Measurements from ENCODE around the gene C1QTNF6.

C1QTNF6 gene

DNA sequence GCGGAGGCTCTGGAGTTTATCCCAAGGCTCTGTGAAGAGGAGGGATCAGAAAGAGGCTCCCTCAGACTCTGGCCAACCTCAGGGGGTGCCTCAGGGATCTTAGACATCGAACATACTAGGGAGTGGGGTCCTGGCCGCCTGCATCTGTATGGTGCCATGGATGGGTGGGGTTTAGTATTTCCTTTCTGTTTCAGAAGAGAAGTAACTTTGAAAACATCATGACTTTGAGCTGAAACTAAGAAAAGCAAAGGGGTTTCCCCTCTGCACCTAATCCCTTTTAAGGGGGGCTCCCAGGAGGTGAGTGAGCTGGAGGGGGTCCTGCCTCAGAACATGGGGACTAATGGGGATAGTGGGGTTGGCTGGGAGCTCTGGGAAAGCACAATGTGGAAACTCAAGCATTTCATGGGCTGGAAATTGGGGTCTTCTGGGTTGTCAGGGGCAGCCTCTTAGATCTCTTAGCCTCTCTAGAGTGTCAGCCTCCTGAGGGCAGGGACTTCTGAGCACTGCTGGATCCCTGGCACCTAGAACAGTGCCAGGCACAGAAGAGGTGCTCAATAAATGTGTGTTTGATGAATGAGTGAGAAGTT is 36.0 kb upstream of the C1QTNF6 start:
- no peak for DNase-seq (ENCODE audit: low read depth)

DNA sequence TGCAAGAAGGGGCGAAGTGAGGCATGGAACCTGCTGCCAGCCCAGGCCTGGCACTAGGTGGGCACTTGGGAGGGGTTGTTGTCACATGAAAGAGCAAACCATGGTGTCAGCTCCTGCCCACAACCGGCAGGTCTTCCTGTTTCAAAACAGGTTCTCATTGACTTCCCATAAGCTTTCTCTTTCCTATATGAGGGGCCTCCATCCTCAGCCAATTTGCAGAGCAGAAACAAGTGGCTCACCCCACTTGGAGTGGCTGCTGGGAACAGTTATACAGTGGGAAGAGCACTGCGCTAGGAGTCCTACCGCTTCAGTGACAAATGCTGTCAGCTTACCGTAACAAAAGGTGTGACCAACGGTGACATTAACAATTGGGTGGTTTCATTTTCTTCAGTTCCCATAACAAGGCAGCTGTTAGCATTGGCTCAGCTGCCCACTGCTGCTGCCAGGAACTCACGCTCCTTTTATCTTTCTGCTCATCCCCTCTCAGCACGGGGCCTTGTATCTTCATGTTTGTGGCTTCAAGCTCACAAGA is 34.5 kb upstream of the C1QTNF6 start:
- no peak for DNase-seq (ENCODE audit: low read depth)

DNA sequence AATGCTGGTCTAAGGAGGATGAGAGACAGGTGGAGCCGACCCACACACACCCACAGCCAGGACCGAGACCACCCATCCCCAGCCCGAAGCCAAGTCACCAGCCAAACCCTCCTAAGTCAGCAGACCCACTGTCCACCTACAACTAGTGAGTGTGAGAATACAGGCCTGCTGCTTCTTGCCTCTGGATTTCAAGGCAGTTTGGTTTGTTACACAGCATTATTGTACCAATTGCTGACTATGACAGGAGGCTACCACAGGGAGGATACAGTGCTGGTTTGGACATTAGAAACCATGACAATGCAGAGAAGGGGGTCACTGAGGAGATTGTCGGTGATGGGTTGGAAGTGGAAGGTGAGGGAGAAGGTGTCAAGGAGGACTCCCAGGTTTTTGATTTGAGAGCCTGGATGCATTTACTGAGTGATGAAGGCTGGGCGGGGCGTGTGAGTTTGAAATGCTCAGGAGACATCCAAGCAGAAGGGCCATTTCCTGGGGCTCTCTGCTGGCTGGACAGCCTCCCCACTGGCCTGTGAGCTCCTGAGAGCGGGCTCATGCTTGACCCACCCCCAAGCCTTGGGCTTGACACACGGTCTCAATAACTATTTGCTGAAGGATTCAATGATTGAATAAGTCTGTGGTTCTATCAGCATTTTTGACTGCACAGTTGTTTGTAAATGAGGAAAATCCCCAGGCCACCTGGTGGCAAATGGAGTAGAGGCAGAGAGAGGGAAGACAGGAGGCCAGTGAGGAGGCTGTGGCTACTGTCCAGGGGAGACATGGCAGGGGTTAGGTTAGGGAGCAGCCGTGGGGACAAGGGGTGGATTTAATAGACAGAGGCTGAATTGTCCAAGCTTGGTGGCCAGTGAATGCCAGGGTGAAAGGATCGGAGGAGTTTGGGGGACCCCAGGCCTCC is 33.6 kb upstream of the C1QTNF6 start:
- DNase-seq (ENCODE audit: low read depth): no peak

DNA sequence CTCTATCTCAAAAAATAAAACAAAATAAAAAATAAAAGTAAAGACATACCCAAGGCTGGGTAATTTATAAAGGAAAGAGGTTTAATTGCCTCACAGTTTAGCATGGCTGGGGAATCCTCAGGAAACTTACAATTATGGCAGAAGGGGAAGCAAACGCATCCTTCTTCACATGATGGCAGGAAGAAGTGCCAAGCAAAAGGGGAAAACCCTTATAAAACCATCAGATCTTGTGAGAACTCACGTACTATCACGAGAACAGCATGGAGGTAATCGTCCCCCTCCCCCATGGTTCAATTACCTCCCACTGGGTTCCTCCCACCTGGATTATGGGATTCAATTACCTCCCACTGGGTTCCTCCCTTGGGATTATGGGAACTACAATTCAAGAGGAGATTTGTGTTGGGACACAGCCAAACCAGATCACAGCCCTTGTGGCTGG is 32.5 kb upstream of the C1QTNF6 start:
- DNase-seq (ENCODE audit: low read depth): no peak

DNA sequence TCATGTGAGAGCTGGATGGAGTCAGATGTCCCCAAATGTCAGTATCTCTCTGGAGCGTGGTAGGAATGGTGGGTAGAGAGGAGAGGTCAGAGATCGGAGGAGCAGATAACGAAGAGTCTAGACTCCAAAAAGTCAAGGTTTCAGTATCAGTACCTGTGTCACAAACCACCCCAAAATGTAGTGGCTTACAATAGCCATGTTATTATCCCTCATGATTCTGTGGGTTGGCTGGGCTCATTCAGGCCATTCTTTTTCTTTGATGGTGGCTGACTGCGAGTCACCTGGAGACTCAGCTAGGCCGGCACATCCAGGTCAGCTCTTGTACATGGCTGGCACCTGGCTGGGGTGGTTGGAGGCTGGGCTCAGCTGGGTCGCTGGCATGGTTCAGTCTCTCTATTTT is 31.5 kb upstream of the C1QTNF6 start:
- no peak for DNase-seq (ENCODE audit: low read depth)

DNA sequence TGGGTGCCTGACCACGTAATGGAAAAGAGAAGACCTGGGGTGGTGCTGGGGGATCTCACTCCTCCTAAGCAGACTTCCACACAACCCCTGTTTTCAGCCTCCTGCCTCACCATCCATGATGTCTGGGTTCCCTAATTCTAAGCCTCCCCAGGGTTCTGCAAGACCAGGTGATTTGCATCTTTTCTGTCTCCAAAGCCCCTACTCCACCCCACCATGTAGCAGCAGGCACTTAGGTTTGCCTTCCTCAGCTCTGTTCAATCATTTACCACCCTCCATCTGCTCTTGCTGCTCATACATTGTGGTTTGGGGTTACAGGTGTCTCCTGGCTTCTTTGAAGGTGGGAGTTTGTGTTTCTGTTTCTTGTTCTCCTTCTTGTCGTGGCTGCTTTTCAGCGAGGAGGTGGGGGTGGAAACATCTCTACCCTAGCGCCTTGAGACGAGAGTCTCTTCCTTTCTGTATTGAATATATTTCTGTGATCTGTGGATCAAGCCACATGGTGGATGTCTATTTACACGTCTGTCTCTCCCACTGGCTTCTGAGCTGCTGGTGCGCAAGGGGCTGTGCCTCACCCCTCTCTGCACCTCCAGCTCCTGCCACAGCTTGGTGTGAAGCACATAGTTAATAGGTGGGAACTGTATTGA is 30.8 kb upstream of the C1QTNF6 start:
- DNase-seq (ENCODE audit: low read depth): no peak

DNA sequence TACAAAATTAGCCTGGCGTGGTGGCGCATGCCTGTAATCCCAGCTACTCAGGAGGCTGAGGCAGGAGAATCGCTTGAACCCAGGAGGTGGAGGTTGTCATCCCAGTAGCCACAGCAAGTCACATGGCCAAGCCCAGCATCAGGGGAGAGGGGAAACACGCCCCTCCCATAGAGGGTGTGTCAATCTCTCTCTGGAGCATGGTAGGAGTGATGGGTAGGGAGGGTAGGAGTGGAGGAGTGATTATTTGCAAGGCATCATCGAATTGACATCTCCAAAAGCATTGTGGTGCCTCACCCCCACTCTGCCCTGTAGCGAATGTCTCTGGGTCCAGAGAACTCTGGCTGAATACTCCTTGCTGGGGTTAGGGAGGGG is 30.3 kb upstream of the C1QTNF6 start:
- no peak for DNase-seq (ENCODE audit: low read depth)

DNA sequence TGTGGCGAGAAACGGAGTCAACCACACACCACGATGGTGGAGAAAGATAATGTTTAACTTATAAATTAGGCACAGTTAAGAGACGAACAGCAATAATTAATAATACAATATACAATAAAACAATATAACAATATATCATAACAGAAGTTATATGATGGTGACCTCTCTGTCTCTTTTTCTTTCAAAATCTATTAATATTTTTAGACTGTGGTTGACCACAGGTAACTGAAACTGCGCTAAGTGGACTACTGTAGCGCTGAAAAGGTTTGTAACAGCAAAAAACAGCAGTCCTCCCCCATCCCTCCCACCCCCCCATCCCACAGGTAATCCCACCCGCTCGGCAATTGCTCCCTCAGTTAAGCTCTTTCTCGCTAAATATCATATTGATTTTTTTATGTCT is 27.8 kb upstream of the C1QTNF6 start:
- DNase-seq (ENCODE audit: low read depth): no peak

DNA sequence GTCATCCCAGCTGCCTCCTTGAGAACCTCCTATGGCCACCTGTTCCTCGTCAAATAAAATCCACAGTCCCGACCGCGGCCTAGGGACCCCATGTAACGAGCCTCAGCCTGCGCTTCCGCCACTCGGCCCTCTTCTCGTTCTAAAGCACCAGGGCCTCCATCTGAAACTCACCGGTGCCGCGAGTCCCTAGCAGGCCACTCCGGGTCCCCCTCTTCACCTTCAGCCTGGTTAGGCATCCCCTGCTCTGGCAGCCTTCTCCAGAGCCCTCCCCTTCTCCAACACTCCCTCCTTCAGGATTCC is 26.6 kb upstream of the C1QTNF6 start:
- no peak for DNase-seq (ENCODE audit: low read depth)

DNA sequence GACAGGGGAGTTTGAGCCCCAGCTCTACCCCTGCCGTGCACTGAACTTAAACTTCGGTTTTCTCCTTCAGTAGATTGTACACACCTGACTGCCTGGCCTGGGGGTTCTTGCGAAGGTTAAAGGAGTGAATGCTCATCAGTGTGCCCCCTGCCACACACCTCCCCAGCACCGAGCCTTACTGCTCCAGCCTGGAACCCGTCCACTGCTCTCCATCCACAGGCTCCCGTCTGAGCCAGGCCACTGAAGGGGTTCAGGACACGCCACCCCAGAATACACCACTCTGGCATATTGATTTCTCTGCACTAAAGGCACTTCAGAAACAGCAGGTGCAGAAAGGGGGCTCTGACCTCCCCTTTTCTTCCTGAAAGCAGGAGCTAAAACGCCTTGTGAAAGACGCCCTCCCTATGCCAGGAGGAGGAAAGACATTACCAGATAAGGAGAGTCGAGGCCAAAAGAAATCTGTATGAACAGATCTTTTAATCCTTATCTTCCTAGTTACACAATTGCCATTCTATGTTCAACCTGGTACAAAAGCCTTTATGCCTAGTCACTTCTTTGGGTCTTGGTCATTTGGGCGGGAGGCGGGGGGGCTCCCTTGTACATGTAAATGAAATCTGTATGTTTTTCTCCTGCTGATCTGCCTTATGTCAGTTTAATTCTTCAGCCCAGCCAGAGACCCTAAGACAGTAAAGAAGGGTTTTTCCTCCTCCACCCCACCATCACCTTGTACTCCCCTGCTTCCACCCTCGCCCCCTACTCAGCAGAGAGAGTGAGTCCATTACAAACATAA is 26.1 kb upstream of the C1QTNF6 start:
- no peak for DNase-seq (ENCODE audit: low read depth)

DNA sequence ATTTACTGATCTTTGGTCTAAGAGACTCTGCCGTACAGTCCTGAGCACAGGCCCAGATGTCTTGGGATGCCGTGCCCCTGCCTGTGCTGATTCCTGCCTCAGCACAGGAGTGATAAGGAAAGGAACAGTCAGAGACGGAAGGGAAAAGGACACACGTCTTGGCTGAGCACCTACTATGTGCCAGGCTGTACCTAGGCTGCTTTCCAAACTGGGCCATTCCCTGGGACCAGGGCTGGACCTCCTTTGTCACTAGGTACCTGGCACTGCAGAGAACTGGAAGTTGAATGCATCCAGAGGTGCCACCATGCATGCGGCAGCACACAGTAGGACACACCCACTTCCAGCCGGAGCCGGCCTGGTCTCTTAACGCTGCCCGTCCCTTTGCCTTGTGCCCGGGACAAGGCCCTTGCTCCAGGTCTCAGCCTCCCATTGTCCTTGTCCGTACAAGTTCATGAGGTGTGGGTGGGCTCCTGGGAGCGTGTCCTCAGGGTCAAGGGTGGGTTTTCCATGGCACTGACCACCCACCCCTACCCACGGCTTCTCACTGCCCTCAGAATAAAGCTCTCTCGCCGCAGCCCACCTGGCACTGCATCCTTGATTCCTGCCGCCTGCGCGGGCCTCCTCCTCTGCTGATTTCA is 25.3 kb upstream of the C1QTNF6 start:
- no peak for DNase-seq (ENCODE audit: low read depth)

DNA sequence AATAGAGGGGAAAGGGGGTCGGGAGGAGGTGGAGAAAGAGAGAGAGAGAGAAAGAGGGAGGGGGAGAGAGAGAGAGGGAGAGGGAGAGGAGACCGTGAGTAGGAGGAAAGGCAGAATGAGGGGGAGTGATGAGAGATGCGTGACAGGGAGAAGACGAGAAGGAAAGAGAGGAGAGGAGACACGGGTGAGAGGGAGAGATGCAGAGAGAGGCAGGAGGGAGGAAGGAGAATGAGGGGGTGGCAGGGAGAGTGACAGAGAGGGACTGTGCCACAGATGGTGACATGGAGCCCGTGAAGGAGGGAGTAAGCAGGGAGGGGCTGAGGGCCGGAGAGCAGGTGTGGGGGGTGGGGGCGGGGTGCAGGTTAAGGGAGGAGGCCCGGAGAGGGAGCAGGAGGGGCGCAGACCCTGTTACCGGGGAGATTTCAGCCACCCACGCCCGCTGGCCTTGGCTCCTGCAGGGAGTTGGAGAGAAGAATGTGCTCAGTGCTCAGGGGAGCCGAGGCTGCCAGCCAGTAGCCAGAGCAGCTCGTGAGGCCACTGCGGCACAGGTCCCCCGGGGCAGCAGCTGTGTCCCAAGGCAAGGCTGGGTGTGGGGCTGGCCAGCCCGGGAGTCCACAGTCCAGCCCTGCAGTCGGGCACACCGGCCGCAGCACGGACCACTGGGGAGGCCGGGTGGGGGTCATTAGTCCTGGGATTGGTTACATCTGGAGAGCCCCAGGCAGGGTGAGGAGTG is 24.3 kb upstream of the C1QTNF6 start, which contains the start of gene SSTR3:
Gene SSTR3, minus strand, starts transcription at position 304 of the 733 bp plus-strand sequence. CDS start 4,674 bp downstream, outside the sequence.
- no peak for DNase-seq (ENCODE audit: low read depth)

DNA sequence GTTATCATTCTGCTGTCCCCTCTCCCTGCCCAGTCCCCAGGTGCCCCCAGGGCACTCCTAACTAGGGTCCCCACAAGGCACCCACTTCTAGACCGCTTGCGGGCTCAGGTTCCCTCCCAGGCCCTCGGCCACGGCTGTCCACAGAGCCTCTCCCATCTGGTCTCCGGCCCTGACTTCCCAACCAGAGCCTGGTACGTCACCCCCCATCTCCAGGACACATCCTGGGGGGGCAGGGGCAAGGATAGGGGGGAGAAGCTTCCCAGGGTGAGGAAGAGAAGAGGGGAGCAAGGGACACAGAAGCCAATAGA is 23.8 kb upstream of the C1QTNF6 start:
- no peak for DNase-seq (ENCODE audit: low read depth)

DNA sequence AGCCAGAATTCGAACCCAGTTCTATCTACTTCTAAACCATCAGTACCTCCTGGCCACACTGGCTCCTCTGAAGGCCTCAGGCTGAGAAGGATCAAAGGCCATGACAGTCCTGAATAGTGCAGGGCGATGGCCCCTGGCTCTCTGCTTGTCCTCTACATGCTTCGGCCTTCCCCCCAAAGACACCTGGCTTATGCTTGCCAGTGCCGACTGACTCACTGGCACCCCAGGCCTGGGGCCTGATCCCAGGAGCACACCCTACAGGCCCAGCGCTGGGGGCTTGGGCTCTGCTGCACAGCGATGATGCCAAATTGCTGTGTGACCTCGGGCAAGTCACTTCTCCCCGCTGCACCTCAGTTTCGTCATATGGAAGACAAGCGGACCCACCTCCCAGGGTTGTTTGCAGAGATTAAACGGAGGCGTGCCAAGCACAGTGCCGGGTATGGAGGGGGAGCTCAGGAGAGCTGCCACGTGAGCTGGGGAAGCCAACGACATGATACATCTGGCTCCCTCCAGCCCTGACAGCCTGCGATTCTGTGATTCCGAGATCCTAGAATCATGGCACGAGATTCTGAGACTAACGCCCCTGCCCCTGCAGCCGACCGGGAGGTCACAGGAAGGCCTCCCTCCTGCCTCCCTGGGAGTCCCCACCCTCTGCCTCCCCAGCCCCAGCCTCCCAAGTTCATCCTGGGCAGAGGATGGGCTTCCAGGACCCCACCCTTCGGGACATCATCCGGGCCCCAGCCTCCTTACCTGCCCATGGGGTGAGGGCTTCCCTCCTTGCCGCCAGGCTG is 23.2 kb upstream of the C1QTNF6 start:
- no peak for DNase-seq (ENCODE audit: low read depth)

DNA sequence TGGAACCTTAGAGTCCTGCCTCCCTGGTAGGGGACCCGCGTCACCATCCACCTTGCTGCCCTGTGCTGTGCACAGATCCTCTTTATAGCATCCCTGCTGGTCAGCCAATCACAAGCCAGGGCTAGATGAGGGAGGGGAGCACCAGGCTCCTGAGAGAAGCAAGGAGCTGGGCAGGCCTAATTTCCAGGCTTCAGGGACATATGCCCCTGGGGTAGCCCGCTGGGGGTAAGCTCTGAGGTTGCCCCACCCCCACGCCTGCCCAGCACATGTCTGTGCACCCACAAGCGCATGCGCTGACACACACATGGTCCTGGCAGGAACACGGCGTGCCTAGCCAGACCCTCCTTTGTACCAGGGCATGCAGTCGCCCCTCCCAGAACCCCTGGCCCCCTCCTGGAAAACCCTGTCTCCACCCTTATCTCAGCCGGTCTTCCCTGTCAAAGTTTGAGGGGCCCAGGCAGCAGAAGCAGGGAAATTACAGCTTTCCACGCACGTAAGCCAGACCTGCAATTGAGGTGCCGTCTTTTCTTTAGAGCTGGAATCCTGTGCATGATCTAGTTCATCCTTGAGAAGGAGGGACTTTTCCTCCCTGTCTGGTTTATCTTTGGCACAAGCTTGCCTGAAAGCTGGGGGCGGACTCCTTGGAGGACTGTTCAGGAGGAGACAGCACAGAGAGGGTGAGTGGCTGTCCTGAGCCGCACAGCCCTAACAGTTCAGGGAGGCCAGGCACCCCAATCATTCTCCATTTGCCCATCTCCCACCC is 22.2 kb upstream of the C1QTNF6 start:
- no peak for DNase-seq (ENCODE audit: low read depth)

DNA sequence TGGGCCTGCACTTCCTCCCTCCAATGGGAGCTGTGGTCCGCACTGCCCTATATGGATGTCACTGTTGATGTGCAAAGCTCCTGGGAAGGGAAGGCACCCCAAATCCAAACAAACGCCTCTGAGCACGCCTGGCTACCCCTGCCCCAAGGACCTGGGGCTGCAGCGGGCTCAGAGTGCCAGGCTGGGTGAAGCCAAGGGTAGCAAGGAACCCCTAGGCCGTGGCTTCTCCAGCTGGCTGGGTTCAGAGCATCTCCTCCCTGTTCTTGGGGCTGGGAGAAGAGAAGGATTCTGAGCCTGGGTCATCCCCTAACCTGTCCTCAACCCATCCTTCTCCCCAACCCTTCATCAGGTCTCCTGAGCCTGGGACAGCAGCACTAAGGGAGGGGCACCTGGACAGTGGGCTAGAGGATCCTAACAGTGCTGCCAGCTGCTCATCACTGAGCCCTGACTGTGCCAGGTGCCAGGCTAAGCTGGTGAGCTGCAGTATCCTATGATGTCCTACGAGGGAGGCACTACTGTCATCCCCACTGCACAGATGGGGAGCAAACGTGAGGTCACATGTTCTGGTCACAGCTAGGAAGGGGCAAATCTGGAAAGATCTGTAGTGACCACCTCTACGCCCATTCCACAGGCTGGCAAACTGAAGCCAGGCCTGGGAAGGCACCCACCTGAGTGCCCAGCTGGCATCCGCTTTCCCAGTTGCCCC is 21.2 kb upstream of the C1QTNF6 start:
- no peak for DNase-seq (ENCODE audit: low read depth)

DNA sequence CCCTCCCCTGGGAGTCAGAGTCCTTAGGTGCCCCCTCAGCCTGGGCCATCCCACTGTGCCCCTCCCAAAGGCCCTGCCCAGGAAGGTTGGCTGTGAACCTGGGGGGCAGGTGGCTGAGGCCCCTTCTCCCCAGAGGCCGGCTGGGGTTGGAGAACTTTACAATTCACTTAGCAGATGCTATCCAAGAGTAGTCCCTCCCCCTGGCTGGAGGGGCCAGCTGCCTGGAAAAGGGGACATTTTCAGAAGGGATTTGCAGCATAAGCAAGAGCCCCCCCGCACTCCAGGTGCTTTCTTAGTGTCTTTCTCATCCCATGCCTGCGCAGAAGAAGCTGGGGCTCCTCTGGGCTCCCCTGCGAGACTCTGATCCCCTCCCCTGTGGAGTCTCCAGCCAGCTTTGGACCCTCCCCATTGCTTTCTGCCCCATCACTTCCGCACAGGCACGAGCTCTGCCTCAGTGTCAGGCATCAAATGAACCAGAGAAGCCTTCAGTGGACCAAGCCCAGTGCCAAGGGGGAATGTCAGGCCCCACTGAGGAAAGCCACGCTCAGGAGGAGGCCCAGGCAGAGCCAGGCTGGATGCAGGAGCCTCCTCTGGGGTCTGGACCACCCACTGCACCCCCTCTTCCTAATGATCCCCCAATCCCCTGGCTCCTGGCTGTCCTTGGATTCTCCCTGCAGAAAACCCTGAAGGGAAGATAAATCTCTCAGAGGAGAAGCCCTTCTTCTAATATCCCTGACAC is 20.5 kb upstream of the C1QTNF6 start:
- DNase-seq (ENCODE audit: low read depth): no peak

DNA sequence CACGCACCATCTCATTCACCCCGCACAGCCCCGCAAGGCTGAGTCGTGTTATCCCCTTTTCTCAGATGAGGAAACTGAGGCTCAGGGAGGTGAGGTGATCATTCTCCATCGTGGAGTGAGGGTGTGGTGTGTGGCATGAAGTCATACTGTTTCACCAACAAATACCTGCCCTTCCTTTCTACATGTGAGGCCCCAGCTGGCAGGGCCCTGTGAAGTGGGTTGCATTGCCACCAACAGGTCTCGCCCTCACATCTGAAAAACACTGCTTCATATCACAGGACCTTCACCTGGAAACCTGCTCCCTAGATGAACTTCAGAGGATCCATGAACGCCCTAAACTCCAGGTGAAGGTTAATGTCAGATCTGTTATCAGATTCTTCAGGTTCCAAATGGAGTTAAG is 19.9 kb upstream of the C1QTNF6 start:
- no peak for DNase-seq (ENCODE audit: low read depth)
